ENCODE measurements around the gene ECSIT.

ECSIT gene

DNA sequence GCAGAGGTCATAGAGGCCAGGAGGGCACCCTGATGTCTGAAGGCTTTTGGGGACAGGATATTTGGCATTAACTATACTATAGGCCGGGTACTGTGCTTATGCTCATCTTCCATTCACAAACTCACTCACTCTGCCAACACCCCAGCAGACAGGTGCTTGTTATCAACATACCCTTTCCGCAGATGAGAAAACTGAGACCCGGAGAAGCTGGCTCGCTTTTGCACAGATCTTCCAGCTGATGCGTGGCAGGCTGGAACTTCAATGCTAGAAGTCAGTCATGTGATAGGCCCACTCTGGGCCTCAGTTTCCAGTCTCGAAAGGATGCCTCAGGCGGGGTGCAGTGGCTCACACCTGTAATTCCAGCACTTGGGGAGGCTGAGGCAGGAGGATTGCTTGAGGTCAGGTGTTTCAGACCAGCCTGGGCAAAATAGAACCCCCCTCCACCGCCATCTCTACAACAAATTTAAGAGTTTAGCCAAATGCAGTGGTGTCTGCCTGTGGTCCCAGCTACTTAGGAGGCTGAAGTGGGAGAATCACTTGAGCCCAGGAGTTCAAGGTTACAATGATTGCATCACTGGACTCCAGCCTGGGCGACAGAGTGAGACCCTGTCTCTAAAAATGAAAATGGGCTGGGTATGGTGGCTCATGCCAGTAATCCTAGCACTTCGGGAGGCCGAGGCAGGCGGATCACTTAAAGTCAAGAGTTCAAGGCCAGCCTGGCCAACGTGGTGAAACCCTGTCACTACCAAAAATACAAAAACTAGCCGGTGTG lies 19.2 kb upstream of the ECSIT start:
- TF ChIP-seq, protein P1, sequence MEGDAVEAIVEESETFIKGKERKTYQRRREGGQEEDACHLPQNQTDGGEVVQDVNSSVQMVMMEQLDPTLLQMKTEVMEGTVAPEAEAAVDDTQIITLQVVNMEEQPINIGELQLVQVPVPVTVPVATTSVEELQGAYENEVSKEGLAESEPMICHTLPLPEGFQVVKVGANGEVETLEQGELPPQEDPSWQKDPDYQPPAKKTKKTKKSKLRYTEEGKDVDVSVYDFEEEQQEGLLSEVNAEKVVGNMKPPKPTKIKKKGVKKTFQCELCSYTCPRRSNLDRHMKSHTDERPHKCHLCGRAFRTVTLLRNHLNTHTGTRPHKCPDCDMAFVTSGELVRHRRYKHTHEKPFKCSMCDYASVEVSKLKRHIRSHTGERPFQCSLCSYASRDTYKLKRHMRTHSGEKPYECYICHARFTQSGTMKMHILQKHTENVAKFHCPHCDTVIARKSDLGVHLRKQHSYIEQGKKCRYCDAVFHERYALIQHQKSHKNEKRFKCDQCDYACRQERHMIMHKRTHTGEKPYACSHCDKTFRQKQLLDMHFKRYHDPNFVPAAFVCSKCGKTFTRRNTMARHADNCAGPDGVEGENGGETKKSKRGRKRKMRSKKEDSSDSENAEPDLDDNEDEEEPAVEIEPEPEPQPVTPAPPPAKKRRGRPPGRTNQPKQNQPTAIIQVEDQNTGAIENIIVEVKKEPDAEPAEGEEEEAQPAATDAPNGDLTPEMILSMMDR (conservative IDR thresholded peaks at IDR 0.05; ENCODE audit: low read depth, low read length), result no peak
- no peak overlapping the region for H3K4me3 ChIP-seq (ENCODE audit: low read depth, low read length)
- DNase-seq (ENCODE audit: low read depth), result no peak

DNA sequence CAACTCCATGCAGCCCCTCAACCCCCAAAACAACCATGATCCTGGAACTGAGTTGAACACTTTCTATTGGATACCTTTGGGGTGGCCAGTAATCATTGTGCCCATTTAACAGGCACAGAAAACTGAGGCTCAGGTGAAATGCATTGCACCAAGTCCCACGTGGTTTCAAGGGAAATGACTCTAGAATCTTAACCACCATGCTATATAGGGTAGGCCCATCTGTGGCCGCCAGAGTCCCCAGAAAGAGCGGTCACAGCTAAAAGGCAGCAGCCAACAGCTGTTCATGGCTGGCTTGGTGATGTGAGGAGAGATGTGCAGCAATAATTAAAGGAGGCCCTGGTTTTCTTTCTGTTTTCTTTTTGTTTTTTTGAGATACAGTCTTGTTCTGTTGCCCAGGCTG lies 12.3 kb upstream of the ECSIT start:
- H3K4me3 ChIP-seq (ENCODE audit: low read depth, low read length), result no peak overlapping the region
- TF ChIP-seq, protein P1 (conservative IDR thresholded peaks at IDR 0.05; ENCODE audit: low read depth, low read length), result no peak
- DNase-seq (ENCODE audit: low read depth), result no peak

DNA sequence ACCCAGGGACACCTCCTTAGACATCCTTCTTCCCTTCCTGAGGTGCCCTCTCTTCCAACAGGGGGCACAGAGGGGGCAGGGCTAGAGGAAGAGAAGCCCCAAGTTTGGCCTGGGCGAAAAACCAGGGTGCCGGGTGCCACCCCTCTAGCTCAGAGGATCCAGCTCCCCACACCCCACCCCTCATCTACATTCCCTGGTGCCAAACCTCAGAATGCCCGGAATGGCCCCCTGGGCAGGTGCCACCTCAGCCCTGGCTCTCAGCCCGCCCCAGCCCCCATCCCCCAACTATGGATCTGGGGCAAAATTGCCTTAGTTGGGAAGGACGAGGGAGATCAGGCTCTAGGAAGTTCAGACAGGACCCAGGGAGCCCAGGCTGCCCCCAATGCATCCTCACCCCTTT lies 11.7 kb upstream of the ECSIT start:
- TF ChIP-seq, protein P1 (conservative IDR thresholded peaks at IDR 0.05; ENCODE audit: low read depth, low read length), result no peak
- H3K4me3 ChIP-seq (ENCODE audit: low read depth, low read length), result no peak overlapping the region
- DNase-seq (ENCODE audit: low read depth), result no peak

DNA sequence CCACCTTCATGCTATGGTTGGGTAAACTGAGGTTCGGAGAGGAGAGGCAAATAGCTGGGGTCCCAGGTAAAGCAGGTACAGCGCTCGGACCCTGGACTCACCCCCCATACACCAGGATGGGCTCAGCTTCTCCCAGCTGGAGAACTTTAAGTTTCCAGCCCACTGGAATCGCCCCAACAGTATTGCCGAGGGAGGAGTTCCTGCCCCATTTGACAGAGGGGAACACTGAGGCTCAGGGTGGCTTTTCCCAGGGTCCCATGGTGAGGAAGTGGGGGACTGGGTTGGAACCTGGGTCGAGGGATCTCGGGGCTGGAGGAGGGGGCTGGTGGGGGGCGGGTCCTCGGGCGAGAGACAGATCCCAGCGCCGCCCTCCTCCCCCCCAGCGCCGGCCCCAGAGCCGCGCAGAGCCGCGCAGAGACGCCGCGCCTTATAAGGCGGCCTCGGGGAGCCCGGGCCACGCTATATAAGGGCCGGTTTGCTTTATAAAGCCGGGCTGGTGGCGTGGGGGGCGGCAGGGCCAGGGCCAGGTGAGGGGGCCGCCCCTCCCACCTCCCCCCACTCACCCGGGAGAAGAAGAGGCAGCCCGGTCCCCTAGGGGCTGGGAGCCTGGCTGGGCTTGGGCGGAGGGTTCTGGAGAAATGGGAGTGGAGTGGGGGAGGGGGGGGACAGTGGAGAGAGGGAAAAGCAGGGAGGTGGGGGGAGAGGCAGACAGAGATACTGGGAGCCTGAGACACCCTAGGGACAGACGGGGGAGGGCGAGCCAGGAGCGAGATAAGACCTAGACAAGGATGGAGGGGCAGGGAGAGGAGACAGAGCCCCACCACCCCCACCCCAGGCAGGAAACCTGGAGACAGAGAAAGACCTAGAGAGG lies 10.8 kb upstream of the ECSIT start:
- TF ChIP-seq, protein P1 (conservative IDR thresholded peaks at IDR 0.05; ENCODE audit: low read depth, low read length), result no peak
- peak; percentile 39 for DNase-seq (ENCODE audit: low read depth)

DNA sequence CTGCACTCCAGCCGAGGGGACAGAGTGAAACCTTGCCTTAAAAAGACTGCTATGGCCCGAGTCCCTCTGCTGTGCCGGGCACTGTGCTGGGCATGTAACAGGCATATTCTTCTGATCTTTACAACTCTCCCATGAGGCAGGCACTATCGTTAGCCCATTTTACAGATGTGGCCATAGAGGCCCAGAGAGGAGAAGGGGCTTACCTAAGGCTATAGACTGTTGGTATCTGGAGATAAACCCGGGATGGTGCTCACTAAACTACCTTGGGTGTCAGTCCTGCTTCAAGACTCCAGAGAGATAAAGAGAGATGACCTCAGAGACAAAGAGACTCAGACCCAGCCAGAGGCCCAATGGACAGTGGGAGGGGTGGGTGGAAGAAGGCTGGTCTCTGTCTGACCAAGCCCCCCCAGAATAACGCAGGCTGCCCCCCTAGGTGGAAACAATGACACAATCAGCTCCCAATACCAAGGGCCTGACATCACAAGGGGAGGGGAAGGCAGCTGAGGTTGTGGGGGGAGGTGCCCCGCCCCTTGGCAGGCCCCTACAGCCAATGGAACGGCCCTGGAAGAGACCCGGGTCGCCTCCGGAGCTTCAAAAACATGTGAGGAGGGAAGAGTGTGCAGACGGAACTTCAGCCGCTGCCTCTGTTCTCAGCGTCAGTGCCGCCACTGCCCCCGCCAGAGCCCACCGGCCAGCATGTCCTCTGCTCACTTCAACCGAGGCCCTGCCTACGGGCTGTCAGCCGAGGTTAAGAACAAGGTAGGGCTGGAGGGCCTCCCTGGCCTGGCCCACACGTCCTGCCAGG lies 9.5 kb upstream of the ECSIT start, which contains the start of gene CNN1:
Gene CNN1 (plus strand): TSS at position 620 of the 805 bp plus-strand sequence. CDS start 77 bp downstream, at position 697.
- TF ChIP-seq, protein P1 (conservative IDR thresholded peaks at IDR 0.05; ENCODE audit: low read depth, low read length), result no peak
- peak; percentile 86 for DNase-seq (ENCODE audit: low read depth)
- peak within 1 kb of the TSS; percentile 42 for H3K4me3 ChIP-seq (ENCODE audit: low read depth, low read length)

More for the DNA sequence above, 10.8 kb upstream of the ECSIT start:
- H3K4me3 ChIP-seq (ENCODE audit: low read depth, low read length), result peak overlapping the region; percentile 46

DNA sequence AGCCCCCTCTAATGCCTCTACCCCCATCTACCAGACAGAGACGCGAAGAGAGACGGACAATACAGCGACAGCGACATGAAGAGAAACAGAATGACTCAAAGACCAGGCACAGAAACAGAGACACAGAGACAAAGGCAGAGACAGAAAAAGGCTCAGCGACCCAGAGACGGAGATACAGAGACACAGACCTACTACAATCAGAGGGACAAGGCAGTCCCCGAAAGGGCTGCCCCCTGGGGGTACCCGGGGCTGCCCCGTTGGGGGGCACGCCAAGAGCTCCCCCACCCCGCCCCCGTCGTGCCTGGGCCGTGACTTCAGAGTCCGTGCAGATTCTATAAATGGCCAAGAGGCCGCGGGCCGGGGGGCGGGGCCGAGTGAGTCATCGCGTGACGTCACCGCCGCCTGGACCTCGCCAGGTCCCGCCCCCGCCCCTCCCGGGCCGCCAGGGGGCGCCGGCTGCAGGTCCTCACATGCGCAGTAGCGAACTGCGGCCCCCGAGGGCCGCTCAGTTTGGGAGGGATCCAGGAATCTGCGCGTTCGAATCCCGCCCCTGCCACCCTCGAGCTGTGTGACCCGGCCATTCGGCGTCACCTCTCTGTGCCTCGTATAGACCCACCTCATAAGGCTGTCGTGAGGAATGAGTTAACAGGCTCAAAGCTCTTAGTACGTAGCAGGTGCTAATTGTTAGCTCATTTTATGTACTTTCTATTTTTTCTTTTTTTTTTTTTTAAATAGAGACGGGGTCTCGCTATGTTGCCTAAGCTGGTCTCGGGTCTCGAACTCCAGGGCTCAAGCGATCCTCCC lies 7.1 kb upstream of the ECSIT start:
- H3K4me3 ChIP-seq (ENCODE audit: low read depth, low read length), result peak overlapping the region; percentile 46
- TF ChIP-seq, protein P1 (conservative IDR thresholded peaks at IDR 0.05; ENCODE audit: low read depth, low read length), result peak; percentile 70
- DNase-seq (ENCODE audit: low read depth), result peak; percentile 91

Measured in choroid plexus epithelial cell (primary cell).